Esophagus mucosa (tissue), 1 donor: ENCODE measurements around the gene CNTD1. TPM values are rescaled to one million over a fixed set of nuclear protein-coding genes. Genes with fewer than 3 reads are reported as not detected.
A peak's percentile ranks its signal among the peaks of the same experiment; 100 is the strongest.

ENCODE experiments used
- ATAC-seq: fragments of 200-7000 bp; cut with Tn5 transposase; one replicate; pipeline ENCODE4 v1.9.1; 2020
- total RNA-seq: library from RNA; stranded (reverse); gene quantifications from one replicate; pipeline ENCODE4 v1.2.4, GENCODE V29; 2023
- donor health status: DM: yes; HTN: yes; CAD: no.

Gene CNTD1
- total RNA-seq, 1 donor from 2014 or later: not detected

DNA sequence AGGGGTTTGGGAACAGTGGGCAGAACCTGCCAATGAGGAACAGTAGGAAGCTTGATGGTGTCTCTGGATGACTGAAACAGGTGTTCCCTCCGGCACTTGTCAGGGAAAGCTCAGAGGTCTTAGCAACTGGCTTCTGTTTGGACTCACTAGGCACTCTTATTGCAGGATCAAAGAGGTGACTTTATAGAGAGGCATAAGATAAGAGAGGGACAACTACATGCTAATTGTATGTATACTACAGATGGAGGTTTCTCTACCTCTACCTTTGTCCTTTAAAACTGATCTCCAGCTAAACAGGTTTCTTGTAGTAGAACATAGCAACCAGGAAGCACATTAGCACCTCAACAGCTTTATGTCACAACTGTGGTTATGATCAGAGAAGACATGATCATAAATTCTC, 7.6 kb downstream of the CNTD1 start:
- ATAC-seq: peak; percentile 55

DNA sequence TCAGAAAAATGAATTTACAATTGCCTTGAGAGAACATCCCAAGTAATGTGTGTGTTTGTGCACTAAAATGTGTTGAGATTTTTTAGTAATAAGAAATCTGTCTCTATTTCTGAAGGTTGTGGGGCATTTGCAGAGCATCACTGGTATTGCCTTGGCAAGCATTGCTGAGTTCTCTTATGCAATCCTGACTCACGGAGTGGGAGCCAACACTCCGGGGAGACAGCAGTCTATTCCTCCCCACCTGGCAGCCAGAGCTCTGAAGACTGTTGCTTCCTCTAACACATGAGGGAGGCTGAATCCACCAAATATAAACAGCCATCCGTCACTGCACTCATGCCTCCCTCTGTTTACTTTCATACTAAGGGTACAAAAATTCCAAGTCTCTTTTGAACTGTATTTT, 10.6 kb downstream of the CNTD1 start:
- ATAC-seq: peak; percentile 57

DNA sequence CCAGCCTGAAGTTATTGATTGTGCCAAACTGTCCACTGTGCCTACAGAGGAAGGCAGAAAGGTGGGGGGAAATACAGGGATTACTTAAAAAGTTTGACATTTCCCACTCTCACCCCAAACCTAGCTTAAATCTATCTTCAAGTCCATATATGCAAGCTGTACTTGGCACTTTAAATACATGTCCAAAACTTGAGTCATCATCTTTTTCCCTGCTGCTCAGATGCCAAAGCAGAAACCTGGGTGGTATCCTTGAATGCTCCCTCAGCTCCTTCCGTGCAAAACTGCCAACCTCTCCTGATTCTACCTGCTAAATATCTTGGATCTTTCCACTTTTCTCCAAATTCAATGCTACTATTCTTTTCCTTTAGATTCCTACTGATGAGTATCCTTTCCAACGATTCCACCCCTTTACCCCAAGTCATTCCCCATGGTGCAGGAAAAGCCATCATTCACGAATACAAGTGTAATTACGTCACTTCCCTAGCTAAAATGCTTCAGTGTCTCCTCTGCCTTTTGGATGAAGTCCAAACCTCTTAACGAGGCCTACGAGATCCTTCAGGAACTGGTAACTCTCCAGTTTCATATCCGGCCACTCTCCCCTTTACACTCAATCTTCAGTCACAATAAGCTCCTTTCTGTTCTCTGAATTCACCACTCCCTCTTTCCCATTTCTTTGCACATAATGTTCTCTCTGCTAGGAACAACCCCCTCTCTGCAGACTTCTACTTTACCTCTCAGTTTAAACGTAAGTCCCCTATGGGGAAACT, 16.2 kb downstream of the CNTD1 start:
- ATAC-seq: no peak

DNA sequence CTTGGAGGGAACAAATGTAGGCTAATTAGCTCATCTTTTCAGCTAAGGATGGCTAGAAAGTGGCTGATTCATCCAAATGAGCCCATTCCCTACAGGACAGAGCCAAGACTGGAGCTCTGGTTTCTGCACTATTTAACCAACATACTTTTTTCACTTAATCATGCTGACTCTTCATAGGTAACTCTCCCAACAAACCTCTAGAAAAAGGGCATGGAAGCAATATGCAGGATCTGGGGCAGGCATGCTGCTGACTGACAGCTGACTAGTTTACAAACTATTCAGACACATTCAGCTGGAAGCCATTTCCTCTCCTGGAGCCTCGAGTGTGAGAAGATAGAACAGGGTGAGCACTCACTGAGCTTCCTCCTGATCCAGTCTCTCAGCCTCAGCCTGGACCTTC, 19.2 kb downstream of the CNTD1 start:
- no peak for ATAC-seq

DNA sequence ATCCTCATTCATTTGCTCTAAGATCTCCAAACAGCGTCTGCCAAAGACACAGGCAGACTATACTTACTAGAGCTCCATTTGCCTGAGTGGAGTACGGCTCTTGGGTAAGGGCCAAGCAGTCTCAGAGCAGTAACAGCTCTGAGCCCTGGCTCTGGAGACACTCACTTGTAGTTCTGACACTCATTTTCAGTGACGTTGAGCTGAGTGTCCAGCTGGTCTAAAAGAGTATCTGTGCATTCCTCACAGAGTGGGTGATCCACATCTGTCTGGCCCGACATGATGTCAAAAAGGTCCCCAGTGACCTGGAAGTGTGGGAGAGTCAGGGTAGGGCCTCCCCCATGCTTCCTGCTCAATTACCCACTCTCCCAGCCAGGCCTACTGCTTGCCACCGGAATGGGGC, 19.7 kb downstream of the CNTD1 start:
- ATAC-seq: no peak

DNA sequence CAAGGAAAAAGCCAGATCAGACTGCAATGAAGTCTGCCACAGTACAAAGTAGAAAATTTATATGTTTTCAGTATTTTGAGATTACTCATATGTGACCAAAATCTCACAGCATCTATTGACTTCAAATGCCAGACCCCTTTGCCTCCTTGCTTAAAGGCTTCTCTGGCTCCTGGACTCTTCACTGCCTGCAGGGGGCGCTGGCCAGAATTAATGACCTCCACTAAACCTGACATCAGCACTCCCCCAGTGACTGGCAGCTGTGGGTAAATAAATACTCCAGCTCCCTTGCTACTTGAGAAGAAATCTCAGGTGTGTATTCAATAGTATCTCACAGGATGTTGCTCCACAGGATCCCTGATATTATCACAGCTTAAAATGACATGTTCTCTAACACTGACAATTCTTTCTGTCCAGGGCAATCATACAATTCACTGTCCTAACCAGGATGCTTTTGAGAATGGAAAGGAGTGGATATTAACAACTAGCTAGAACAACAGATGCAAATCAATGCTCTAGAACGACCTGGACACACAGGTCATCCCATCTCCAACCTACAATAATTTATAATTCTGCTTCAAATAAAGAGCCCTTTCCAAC, 21.4 kb downstream of the CNTD1 start:
- no peak for ATAC-seq

DNA sequence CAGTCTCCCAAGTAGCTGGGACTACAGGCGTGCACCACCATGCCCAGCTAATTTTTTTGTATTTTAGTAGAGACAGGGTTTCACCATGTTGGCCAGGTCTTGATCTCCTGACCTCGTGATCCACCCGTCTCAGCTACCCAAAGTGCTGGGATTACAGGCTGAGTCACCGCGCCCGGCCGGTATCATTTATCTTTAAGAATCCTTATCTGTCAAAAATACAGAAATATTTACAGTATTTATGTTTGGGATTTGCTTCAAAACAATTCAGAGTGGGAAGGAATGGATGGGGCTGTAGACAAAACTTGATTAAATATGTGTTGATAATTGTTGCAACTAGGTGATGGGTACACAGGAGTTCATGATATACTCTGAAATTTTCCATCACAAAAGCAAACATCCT, 22.5 kb downstream of the CNTD1 start:
- ATAC-seq: no peak

DNA sequence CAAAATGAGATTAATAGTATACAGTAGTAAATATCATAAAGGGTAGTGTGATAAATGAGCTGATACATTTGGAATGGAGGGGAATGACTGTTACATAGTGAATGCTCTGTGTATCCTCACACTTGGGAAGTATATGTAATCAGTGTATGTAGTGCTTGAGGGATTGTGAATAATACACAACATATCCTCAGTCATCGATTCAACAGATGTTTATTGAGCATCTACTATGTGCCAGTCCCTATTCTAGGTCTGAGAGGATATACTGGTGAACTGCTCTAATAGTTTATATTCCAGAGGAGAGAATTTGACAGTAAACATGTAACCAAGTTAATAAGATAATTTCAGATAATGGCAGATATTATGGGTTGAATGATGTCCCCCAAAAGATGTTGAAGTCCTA, 28.8 kb downstream of the CNTD1 start:
- ATAC-seq: no peak

DNA sequence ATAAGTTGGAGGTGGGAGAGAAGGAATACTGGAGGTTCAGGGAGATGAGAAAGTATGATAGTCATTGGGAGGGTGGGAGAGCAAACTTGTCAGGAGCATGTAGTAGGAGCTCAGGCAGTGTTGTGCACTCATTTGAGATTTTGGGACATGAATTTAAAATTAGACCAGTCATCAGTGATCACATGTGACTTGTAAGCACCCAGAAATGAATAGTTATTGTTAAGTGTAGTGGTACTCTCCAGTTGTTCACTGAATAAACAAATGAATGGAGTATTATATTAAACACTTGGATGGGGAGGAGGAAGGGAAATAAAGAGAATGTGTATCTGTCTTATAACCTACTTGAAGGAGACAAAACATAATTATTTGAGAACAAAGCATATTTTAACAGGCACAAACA, 32.3 kb downstream of the CNTD1 start:
- no peak for ATAC-seq

DNA sequence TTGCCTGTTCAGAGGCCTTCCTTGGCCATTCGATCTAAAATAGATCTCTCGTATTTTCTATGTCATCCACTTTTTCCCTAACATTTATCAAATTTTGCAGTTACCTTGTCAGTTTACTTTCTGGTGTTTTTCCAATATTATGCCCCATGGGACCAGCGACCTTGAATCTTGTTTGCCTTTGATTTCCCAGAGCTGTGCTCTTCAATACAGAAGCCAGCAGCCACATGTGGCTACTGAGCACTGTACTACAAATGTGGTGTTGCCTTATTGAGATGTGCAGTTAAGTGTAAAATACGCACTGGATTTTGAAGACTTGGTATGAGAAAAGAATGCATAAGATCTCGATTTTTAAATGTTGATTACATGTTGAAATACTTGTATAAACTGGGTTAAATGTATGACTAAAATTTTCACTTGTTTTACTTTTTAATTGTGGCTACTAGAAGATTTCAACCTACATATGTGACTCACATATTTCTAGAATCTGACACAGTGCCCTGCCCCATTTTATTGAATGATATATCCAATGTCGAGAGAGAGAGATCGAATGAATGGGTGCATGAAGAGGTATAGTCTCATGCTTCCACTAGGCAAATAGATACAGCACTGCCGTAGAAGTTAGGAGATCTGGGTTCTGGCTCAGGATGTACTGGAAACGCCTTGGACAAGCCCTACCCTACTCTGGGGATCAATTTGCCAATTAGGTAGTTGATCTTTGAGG, 33.7 kb downstream of the CNTD1 start:
- peak; percentile 8 for ATAC-seq

DNA sequence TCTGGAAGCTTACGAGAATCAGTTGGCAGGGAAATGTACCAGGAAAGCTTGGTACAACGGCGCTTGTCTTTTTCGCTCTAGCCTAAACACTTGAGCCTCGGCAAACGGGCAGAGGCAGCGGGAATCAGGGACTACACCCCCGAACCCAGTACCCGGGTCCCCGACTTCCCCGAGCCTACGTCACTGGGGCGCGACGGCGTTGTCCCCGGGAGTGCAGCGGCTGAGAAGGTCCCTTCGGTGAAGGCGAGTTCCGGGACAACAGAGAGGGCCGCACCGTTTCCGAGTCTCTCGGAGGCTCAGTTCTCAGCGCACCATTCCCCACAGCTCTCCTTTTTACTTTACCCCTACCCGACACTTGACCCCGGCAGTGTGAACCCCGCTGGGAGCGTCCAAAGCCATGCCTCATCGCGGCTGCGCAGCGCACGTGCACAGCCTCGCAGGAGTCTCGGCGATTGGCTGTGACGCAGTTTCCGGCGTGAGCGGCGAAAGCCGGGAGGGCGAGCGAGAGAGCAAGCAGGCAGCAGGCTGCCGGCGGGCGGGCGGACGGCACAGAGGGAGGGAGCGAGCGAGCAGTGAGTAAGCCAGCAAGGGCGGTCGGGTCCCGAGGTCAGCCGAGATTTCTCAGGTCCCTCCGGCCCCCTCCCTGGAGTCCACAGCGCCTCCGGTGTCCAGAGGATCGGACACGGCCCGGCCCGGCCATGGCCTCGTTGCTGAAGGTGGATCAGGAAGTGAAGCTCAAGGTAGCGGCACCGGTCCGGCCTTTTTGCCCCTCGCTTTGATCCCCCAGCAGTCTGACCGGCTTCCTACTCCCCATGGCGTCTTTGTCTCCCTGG, 34.5 kb downstream of the CNTD1 start, which contains the start of gene PSME3:
PSME3 (plus strand) TSS at position 464 of the 833 bp plus-strand sequence; CDS start at position 699, 235 bp downstream.
- ATAC-seq: peak; percentile 92

DNA sequence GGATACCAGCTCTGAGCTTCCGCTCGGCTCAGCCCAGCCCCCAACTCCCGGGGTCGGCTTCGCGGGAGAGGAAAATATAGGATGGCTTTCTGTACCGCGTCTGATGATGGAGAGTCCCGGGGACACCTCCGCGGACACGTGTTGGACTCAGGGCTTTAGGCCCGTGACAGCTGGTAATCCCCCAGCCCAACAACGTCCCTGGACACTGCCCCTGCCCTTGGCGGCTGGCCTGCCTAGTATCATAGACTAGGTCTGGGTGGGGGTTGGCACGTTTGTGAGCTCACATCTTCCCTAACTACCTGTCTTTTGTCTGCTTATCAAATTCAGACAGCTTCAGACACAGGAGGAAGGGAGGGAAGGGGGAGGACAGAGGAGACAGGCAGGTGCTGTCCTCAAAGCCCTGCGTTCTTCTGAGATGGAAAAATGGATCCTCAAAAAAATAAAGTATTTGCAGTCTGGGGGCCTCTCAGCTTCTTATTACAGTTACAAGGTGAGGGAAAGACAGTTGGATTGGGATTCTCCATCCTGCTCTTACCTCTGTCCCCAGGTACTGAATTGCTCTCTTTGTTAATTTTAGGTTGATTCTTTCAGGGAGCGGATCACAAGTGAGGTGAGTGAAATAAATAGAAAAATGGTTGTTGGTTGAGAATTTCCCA, 35.2 kb downstream of the CNTD1 start:
- ATAC-seq: peak; percentile 27

DNA sequence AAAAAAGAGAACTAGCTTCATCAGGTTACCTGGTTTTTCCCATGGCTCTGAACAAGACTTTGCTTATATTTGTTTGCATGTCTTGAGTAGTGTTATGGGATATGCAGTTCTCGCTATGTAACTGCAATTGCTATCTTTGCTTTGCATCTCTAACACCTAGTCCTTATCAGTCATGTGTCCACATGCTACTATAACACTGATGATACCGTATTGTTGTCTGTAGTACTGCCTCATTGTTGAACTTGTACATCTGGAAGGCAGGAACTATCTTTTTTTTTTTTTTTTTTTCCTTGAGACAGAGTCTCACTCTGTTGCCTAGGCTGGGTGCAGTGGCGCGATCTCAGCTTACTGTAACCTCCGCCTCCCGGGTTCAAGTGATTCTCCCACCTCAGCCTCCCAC, 37.1 kb downstream of the CNTD1 start:
- no peak for ATAC-seq

DNA sequence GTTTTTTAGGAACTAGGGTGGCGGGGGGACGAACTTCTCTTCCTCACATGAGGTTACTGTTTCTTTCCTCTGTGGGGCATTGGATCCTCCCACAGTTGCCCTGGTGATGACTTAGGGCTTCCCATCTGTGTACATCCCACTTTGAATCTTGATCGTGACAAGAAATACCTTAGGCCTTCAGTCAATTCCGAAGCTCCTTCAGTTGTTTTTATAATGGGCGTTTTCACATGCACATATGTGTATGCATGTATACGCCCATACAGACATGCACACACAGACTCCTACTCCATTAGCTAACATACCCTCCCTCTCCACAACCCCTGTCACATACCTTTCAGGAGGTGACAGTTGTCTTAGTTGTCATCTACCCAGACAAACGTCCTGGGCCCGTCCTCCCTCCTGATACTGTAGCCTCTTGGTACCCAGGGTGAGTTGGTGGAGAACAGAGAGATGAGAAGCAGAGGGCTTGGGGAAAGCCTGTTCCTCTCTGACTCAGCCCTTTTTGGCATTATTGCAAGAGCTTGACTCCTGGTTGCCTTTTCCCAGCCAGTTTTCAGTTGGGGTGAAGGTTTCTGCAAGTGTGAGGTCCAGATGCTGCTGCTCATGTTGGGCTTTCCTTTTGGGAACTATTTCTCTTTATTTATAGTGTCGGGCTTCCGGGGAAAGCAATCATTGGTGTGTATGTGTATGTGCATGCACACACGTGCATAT, 43.5 kb downstream of the CNTD1 start:
- ATAC-seq: no peak

DNA sequence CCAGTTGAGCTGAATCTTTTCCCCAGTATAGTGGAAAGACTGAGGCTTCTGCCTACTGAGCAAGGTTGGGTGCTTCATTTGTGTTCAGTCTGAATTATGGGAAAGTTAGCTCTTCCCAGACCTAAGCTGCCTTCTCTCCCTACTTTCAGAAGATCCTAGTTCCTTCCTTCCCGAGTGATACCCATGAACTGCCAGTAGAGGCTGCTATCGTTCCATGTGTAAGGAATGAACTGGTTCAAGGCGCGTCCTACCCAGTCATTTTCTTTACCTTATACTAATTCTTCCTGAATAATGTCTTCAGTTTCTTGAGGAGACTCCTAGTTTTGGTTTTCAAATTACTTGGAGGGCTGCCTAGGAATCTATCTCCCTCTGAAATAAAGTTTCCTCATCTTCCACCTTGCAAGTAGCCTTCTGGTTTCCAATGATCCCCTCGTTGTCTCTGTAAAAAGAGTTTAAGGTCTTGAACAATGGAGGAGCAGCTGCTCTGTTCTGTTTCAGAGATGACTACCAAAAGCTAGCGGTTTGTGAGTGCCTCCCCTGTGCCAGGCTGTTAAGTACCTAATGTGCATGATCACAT, 44.8 kb downstream of the CNTD1 start:
- peak; percentile 68 for ATAC-seq

DNA sequence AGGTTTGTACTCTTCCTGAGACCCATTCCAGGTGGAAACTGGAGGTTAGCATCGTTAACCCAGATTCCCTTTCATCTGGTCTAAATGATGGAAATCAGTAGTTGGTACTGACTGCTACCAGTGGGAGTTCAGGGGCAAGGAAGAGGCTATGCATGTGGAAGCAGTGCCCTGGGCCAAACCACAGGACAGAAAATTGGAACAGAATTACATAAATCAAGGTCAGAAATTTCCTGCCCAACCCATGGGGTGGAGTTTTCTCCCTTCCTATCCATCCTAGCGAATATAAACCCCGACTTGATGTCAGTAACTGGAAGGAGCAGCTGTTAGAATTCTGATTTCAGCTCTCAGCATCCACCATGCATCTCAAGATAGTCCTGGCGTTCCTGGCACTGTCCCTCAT, 45.6 kb downstream of the CNTD1 start, which contains the start of gene AOC2:
AOC2 (plus strand) TSS at position 310 of the 400 bp plus-strand sequence; CDS start at position 357, 47 bp downstream.
- ATAC-seq: no peak

DNA sequence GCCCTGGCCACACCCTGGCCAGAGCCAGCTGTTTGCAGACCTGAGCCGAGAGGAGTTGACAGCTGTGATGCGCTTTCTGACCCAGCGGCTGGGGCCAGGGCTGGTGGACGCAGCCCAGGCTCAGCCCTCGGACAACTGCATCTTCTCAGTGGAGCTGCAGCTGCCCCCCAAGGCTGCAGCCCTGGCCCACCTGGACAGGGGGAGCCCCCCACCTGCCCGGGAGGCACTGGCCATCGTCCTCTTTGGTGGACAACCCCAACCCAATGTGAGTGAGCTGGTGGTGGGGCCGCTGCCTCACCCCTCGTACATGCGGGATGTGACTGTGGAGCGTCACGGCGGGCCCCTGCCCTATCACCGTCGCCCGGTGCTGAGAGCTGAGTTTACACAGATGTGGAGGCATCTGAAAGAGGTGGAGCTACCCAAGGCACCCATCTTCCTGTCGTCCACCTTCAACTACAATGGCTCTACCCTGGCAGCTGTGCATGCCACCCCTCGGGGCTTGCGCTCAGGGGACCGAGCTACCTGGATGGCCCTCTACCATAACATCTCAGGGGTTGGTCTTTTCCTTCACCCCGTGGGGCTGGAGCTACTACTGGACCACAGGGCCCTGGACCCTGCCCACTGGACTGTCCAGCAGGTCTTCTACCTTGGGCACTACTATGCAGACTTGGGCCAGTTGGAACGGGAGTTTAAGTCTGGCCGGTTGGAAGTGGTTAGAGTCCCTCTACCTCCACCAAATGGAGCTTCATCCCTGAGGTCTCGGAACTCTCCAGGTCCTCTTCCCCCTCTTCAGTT, 46.3 kb downstream of the CNTD1 start:
- no peak for ATAC-seq

DNA sequence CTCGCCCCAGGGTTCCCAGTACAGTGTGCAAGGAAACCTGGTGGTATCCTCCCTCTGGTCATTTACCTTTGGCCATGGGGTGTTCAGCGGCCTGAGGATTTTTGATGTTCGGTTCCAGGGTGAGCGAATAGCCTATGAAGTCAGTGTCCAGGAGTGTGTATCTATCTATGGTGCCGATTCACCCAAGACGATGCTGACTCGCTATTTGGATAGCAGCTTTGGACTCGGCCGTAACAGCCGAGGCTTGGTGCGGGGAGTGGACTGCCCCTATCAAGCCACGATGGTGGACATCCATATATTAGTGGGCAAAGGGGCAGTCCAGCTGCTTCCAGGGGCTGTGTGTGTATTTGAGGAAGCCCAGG, 46.9 kb downstream of the CNTD1 start:
- no peak for ATAC-seq

DNA sequence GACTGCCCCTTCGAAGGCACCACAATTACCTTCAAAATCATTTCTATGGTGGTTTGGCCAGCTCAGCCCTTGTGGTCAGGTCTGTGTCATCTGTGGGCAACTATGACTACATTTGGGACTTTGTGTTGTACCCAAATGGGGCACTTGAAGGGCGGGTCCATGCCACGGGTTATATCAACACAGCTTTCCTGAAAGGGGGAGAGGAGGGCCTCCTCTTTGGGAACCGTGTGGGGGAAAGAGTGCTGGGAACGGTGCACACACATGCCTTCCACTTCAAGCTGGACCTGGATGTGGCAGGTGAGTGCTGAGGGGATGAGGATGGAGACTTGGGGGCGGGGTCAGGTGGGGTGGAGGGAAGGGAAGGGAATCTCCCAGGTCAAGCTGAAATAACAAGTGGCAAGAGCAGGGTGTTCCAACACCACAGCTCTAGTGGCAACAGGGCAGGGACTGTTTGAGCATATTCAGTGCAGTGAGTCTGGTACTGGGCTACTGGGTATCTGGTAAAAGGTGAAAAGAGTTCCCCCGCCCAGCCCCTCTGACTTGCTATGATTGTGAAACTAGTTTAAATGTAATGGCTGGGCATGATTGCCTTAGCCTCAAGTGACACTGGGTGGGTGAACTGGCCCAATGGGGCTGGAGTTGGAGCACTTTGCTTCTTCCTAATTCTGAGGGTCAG, 47.4 kb downstream of the CNTD1 start:
- ATAC-seq: no peak
